Esophagus squamous epithelium (tissue), 4 donors: ENCODE data around the gene EPB41L4B.

Source experiments
- POLR2A ChIP-seq, 4 donors: fragments of 450-650 bp; IDR thresholded peaks; one replicate each; pipeline ENCODE4 v1.6.1; 2017; ENCODE audit warnings: antibody characterized with exemption in 4 of 4, mild to moderate bottlenecking in 4 of 4, moderate library complexity in 3 of 4
- TF ChIP-seq, protein P1 (sequence below), 6 experiments: fragments of 450-650 bp in 4 of 6; fragments of 200-600 bp in 2 of 6; sonication (generic) in 2 of 6; IDR thresholded peaks; one replicate each; pipeline ENCODE4 v1.5.1; 2016 to 2019; ENCODE audit warnings: antibody characterized with exemption in 6 of 6, mild to moderate bottlenecking in 4 of 6, moderate library complexity in 4 of 6

DNA sequence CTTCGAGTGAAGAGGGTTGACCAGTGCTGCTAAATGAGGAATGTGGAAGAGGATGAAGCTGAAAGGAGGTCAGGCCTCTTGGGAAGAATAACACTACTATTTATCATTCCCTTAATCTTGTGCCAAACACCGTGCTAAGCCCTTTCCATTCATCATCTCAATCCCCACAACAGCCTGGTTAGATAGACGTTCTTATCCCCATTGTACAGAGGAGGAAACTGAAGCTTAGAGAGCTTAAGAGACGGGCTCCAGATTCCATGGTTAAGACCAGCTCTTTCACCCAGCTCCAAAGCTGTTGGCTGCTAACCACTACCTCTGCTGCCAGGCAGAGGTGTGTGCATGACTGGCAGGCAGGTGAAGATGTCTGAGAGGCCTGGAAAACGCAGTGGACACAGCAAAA is 868 bp upstream of the EPB41L4B start:
- TF ChIP-seq POLR2A (IDR thresholded peaks at IDR 0.05), result no peak
- TF ChIP-seq, protein P1, sequence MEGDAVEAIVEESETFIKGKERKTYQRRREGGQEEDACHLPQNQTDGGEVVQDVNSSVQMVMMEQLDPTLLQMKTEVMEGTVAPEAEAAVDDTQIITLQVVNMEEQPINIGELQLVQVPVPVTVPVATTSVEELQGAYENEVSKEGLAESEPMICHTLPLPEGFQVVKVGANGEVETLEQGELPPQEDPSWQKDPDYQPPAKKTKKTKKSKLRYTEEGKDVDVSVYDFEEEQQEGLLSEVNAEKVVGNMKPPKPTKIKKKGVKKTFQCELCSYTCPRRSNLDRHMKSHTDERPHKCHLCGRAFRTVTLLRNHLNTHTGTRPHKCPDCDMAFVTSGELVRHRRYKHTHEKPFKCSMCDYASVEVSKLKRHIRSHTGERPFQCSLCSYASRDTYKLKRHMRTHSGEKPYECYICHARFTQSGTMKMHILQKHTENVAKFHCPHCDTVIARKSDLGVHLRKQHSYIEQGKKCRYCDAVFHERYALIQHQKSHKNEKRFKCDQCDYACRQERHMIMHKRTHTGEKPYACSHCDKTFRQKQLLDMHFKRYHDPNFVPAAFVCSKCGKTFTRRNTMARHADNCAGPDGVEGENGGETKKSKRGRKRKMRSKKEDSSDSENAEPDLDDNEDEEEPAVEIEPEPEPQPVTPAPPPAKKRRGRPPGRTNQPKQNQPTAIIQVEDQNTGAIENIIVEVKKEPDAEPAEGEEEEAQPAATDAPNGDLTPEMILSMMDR (IDR thresholded peaks at IDR 0.05), result no peak
